ENCODE measurements around the gene RAB3D. TPM values are rescaled to one million over a fixed set of nuclear protein-coding genes. Genes with fewer than 3 reads are reported as not detected.

RAB3D gene
- total RNA-seq, 1 experiment from 2014 or later, result 28.9 TPM

DNA sequence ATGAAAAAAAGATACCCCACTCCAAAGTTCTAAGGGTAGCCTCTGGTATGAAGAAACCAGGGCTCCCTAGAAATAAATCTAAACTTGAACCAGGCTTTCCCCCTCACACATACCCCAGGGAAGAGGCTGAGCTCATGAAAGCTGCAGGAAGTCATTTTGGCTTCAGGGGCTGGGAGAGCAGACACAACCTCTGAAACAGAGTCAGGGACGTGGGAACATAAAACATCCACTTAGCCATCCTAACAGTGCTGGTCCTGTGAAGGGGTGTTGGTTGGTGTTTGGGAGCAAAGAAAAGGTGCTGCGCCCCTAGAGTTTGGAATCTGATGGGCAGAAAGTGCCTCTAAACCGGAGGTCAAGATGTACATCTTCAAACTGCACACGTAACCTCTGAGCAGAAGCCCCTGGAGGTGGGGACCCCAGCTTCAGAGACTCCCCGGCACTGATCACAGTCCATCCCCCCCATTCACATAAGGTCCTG lies 15.8 kb downstream of the RAB3D start:
- no peak overlapping the region for H3K27ac ChIP-seq (ENCODE audit: low read depth, low read length)
- H2AFZ ChIP-seq (ENCODE audit: low read depth, low read length, poor library complexity, severe bottlenecking), result no peak overlapping the region
- 0 out of 4 replicates have a peak, but pooled peaks cover 0 to 3% of the 10 kb centered on the region in 2 experiments for H3K36me3 ChIP-seq (ENCODE audit: control insufficient read depth in 1 of 2, insufficient read depth in 2 of 2, low read length in 2 of 2)
- H3K9me2 ChIP-seq (ENCODE audit: insufficient read depth), result no peaks in the 10 kb centered on the region
- no peaks in the 10 kb centered on the region for H3K79me2 ChIP-seq (ENCODE audit: insufficient read depth, low read length)
- ChIA-PET CTCF (no interaction called here), RAD21 (ENCODE audit: low non-redundant PET in 1 of 2, low total read pairs in 2 of 2, uncharacterized antibody in 2 of 2, unreplicated experiment in 2 of 2) (interaction anchor here in 1 of 2 experiments (0.6 kb wide), 1 partner anchor 757 kb away, joined by 4 read pairs; no protein-coding TSS in a partner anchor), POLR2A (no interaction called here)
- no peak for ATAC-seq
- BruUV-seq (replicated peaks), result no TSS peak
- no peak overlapping the region for H3K4me3 ChIP-seq (replicated peaks in 1 of 2; ENCODE audit: low read depth in 1 of 2, low read length in 2 of 2)
- H4K20me1 ChIP-seq (ENCODE audit: insufficient read depth), result no peaks in the 10 kb centered on the region
- H3K4me2 ChIP-seq (ENCODE audit: low read length), result no peak overlapping the region
- H3K27me3 ChIP-seq (ENCODE audit: insufficient read depth, low read length), result no peaks in the 10 kb centered on the region
- no peak for DNase-seq (ENCODE audit: low read depth, low spot score)
- H3K9me3 ChIP-seq (ENCODE audit: control insufficient read depth in 1 of 2, insufficient read depth in 1 of 2, low read depth in 1 of 2, low read length in 2 of 2), result no peaks in the 10 kb centered on the region
- intact Hi-C loops (cut with micrococcal nuclease), result no loop called here
- H3K9ac ChIP-seq (ENCODE audit: low read length), result no peak overlapping the region
- TF ChIP-seq SIN3A (IDR thresholded peaks at IDR 0.05; ENCODE audit: low read depth) (no peak), CBX3 (IDR thresholded peaks at IDR 0.05; ENCODE audit: low read depth) (no peak), FOSL1 (IDR thresholded peaks at IDR 0.05; ENCODE audit: low read depth) (no peak), CEBPB (IDR thresholded peaks at IDR 0.05; ENCODE audit: low read depth) (no peak), RAD21 (IDR thresholded peaks at IDR 0.05; ENCODE audit: low read depth) (no peak), EZH2phosphoT487 (IDR thresholded peaks at IDR 0.05; ENCODE audit: borderline replicate concordance) (no peak), YY1 (IDR thresholded peaks at IDR 0.05; ENCODE audit: extremely low read depth, insufficient replicate concordance, low read depth, low read length) (no peak), EZH2 (IDR thresholded peaks at IDR 0.05) (no peak), REST (IDR thresholded peaks at IDR 0.05; ENCODE audit: low read depth) (no peak)
- TF ChIP-seq, protein P1, sequence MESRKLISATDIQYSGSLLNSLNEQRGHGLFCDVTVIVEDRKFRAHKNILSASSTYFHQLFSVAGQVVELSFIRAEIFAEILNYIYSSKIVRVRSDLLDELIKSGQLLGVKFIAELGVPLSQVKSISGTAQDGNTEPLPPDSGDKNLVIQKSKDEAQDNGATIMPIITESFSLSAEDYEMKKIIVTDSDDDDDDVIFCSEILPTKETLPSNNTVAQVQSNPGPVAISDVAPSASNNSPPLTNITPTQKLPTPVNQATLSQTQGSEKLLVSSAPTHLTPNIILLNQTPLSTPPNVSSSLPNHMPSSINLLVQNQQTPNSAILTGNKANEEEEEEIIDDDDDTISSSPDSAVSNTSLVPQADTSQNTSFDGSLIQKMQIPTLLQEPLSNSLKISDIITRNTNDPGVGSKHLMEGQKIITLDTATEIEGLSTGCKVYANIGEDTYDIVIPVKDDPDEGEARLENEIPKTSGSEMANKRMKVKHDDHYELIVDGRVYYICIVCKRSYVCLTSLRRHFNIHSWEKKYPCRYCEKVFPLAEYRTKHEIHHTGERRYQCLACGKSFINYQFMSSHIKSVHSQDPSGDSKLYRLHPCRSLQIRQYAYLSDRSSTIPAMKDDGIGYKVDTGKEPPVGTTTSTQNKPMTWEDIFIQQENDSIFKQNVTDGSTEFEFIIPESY (IDR thresholded peaks at IDR 0.05; ENCODE audit: extremely low read depth, insufficient replicate concordance, low read length), result no peak
- H3K4me1 ChIP-seq (ENCODE audit: control insufficient read depth in 1 of 2, insufficient read depth in 2 of 2, low read length in 2 of 2), result no peaks in the 10 kb centered on the region

Measured in HCT116 (cell line).